SK-N-SH (cell line): ENCODE measurements around the gene INPP5E.

Source experiments
- CTCF ChIP-seq: fragments of 200-600 bp; sonication (generic); IDR thresholded peaks from 2 replicates; pipeline ENCODE4 v1.6.1; 2017; ENCODE audit warnings: antibody characterized with exemption, mild to moderate bottlenecking, moderate library complexity
- EZH2phosphoT487 ChIP-seq: fragments of 200-600 bp; sonication (generic); IDR thresholded peaks from 2 replicates; pipeline ENCODE4 v1.6.1; 2017; ENCODE audit warnings: low read depth, mixed run types, mild to moderate bottlenecking, antibody characterized with exemption, moderate library complexity, borderline replicate concordance
- FOSL2 ChIP-seq: IDR thresholded peaks from 2 replicates; pipeline ENCODE4 v1.4.0; 2012; ENCODE audit warnings: low read depth, mild to moderate bottlenecking, moderate library complexity, borderline replicate concordance
- GABPA ChIP-seq: IDR thresholded peaks from 2 replicates; pipeline ENCODE4 v1.4.0; 2012; ENCODE audit warnings: low read depth, mild to moderate bottlenecking
- JUND ChIP-seq: IDR thresholded peaks from 2 replicates; pipeline ENCODE4 v1.4.0; 2012
- MAX ChIP-seq: IDR thresholded peaks from 2 replicates; pipeline ENCODE4 v1.4.0; 2012; ENCODE audit warnings: low read depth
- POLR2AphosphoS5 ChIP-seq: IDR thresholded peaks from 2 replicates; pipeline ENCODE4 v1.6.1; 2012; ENCODE audit warnings: low read depth, low read length
- TCF12 ChIP-seq: IDR thresholded peaks from 2 replicates; pipeline ENCODE4 v1.4.0; 2012
- TEAD4 ChIP-seq: IDR thresholded peaks from 2 replicates; pipeline ENCODE4 v1.4.0; 2012; ENCODE audit warnings: mild to moderate bottlenecking, borderline replicate concordance; ENCODE audit not compliant: insufficient read depth
- YY1 ChIP-seq: IDR thresholded peaks from 2 replicates; pipeline ENCODE4 v1.4.0; 2012; ENCODE audit warnings: low read depth, mild to moderate bottlenecking
- TF ChIP-seq, protein P1 (sequence below): IDR thresholded peaks from 2 replicates; pipeline ENCODE4 v1.6.1; 2012; ENCODE audit warnings: mild to moderate bottlenecking, low read depth, low read length, moderate library complexity
- TF ChIP-seq, protein P2 (sequence below): IDR thresholded peaks from 2 replicates; pipeline ENCODE4 v1.4.0; 2012; ENCODE audit warnings: low read depth, borderline replicate concordance
- TF ChIP-seq, protein P3 (sequence below): fragments of 150-350 bp; IDR thresholded peaks from 2 replicates; pipeline ENCODE4 v1.6.1; 2017; ENCODE audit warnings: antibody characterized with exemption, low read length, low read depth, borderline replicate concordance

DNA sequence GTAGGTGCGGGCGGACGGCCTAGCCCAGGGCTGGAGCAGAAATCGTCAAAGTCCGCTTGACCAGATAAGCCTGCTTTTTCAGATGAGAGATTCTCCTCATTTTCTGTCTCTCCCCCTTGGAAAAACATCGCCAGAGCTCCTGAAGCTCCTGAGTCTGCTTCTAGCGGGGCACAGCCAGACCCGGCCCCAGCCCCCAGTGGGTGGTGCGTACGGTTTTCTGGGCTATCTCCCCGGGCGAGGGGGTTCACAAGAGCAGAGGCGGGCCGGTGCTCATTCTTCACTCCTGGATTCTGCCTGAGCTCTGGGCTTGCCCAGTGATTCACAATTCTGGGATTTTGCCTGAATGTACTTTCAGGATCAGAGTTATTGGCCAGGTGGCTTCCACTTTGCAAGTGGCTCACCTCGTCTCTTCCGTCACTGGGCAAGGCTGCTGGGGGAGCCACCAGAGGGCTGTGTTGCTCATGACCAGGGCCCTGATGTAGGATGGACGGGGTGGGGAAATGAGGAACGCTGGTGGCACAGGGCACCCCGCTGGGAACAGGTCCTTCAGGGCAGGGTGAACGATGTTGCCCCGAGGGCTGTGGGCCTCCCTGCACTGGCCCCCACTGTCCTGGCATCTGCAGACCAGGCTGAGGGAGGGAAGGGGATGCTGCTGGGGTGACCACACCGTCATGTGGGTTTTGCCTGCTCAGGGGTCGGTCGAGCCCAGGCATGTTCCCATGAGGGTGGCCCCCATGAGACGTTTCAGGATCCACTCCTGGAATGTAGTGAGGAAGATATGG lies 36.9 kb upstream of the INPP5E start:
- no peak for TF ChIP-seq EZH2phosphoT487
- no peak for TF ChIP-seq CTCF
- TF ChIP-seq TCF12: no peak
- TF ChIP-seq, protein P1, sequence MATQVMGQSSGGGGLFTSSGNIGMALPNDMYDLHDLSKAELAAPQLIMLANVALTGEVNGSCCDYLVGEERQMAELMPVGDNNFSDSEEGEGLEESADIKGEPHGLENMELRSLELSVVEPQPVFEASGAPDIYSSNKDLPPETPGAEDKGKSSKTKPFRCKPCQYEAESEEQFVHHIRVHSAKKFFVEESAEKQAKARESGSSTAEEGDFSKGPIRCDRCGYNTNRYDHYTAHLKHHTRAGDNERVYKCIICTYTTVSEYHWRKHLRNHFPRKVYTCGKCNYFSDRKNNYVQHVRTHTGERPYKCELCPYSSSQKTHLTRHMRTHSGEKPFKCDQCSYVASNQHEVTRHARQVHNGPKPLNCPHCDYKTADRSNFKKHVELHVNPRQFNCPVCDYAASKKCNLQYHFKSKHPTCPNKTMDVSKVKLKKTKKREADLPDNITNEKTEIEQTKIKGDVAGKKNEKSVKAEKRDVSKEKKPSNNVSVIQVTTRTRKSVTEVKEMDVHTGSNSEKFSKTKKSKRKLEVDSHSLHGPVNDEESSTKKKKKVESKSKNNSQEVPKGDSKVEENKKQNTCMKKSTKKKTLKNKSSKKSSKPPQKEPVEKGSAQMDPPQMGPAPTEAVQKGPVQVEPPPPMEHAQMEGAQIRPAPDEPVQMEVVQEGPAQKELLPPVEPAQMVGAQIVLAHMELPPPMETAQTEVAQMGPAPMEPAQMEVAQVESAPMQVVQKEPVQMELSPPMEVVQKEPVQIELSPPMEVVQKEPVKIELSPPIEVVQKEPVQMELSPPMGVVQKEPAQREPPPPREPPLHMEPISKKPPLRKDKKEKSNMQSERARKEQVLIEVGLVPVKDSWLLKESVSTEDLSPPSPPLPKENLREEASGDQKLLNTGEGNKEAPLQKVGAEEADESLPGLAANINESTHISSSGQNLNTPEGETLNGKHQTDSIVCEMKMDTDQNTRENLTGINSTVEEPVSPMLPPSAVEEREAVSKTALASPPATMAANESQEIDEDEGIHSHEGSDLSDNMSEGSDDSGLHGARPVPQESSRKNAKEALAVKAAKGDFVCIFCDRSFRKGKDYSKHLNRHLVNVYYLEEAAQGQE: no peak
- TF ChIP-seq TEAD4: no peak
- TF ChIP-seq, protein P2, sequence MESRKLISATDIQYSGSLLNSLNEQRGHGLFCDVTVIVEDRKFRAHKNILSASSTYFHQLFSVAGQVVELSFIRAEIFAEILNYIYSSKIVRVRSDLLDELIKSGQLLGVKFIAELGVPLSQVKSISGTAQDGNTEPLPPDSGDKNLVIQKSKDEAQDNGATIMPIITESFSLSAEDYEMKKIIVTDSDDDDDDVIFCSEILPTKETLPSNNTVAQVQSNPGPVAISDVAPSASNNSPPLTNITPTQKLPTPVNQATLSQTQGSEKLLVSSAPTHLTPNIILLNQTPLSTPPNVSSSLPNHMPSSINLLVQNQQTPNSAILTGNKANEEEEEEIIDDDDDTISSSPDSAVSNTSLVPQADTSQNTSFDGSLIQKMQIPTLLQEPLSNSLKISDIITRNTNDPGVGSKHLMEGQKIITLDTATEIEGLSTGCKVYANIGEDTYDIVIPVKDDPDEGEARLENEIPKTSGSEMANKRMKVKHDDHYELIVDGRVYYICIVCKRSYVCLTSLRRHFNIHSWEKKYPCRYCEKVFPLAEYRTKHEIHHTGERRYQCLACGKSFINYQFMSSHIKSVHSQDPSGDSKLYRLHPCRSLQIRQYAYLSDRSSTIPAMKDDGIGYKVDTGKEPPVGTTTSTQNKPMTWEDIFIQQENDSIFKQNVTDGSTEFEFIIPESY: no peak
- no peak for TF ChIP-seq POLR2AphosphoS5
- no peak for TF ChIP-seq JUND
- no peak for TF ChIP-seq YY1
- TF ChIP-seq GABPA: no peak
- TF ChIP-seq MAX: no peak
- TF ChIP-seq FOSL2: no peak
- TF ChIP-seq, protein P3, sequence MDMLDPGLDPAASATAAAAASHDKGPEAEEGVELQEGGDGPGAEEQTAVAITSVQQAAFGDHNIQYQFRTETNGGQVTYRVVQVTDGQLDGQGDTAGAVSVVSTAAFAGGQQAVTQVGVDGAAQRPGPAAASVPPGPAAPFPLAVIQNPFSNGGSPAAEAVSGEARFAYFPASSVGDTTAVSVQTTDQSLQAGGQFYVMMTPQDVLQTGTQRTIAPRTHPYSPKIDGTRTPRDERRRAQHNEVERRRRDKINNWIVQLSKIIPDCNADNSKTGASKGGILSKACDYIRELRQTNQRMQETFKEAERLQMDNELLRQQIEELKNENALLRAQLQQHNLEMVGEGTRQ: no peak
